ENCODE measurements around the gene GLIPR2. TPM values are rescaled to one million over a fixed set of nuclear protein-coding genes. Genes with fewer than 3 reads are reported as not detected.
"Not testable (repeated sequence)": the region's sequence is repeated elsewhere in the genome, so short reads cannot be mapped to it uniquely, and the experiment has no call there.

The GLIPR2 gene
- polyA plus RNA-seq, 1 donor = 39.3 TPM

DNA sequence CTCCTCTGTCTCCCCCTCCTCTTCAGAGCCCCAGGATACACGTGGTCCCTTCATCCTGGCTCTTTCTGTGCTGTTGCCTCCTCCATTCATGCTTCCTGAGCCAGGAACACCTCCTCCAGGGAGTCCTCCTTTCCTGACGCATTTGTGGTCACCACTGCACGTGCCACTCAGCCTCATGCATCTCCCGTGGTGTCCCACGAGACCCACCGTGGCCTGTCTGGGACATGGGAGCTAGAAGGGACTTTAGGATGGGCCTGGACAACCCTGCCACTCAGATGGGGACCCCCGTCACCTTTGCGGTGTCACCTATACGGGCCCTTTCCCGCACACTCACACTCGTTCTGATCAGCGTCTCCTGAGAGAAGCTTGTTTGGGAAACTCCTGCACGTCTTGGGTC lies 6.7 kb downstream of the GLIPR2 start:
- DNase-seq = no peak

DNA sequence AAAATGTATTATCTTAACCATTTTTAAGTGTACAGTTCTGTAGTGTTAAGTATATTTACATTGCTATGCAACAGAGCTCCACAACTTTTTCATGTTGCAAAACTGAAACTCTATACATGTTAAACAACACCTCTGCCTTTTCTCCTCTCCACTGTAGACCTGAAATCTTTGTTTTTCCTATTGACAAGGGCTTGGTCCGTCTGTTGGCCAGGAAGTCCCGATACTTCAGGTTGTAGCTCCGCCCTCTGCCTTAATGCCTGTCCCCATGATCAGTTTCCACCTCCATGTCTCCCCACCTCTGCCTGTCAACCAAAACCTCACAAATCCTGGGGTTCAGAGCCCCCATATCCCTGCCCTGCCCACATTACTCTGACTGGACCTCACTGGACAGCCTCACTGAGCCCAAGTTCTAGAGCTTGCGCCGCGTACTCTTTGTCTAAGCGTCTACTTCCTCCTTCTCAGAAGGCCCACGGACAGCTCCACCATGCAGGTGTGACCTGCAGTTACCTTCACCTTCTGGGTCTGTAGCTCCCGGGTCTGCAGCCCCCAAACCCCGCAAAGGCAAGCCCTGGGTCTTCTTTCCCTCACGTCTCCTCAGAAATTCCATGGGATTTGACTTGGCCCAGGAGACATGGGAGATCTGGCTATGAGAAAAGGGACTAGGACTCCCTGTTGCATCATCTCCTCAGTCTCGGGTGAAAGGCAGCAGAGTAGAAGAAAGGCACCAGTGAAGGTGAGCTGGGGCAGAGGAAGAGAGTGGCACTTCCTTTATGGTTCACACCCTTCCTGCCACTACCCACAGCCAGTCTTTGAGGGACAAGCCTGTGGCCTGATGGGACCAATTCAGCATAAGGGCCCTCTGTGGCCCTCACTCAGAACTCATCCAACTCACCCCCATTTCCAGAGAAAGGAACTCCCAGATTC lies 8.0 kb downstream of the GLIPR2 start:
- DNase-seq = no peak

GRCh38 chr9:36145970-36146369 lies 9.4 kb downstream of the GLIPR2 start:
- no peak for DNase-seq

- no peak for DNase-seq
These were observed 10.1 kb downstream of the GLIPR2 start for GRCh38 chr9:36146651-36147050.

- no peak for DNase-seq
These were observed 11.1 kb downstream of the GLIPR2 start for GRCh38 chr9:36147441-36148175.

- no peak for DNase-seq
These were observed 11.9 kb downstream of the GLIPR2 start for GRCh38 chr9:36148311-36149051.

- no peak for DNase-seq
These were observed 12.7 kb downstream of the GLIPR2 start for GRCh38 chr9:36149197-36149596.

DNA sequence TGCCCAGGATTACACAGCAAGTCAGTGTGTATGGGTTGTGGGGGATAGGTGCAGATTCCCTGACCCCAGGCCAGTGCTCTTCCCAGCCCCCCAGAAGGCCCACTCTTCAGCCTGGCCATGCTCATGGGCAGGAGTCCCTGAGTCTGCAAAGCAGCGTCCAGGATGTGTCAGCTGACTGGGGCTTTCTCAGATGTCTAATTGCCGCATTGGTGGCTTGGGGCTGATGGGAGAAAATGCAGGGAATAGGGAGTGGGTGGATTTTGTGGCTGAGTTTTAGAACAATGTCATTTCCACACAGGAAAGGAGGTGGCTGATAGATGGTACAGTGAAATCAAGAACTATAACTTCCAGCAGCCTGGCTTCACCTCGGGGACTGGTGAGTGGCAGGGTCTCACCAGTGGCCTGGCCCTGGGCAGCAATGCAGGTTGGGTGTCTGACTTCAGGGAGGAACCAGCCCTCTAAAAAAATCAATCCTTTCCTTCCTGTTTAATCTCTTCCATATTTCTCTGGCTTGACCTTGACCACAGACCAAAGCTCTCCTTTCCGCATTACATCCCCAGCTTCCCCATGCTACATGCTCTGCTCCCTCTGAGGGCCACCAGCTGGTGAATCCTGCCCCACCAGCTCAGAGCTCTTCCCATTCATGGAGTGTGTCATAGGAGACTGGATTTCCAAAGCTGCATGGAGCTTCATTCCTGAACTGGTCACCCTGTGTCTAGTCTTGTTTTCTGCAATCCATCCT lies 14.2 kb downstream of the GLIPR2 start:
- DNase-seq = no peak

DNA sequence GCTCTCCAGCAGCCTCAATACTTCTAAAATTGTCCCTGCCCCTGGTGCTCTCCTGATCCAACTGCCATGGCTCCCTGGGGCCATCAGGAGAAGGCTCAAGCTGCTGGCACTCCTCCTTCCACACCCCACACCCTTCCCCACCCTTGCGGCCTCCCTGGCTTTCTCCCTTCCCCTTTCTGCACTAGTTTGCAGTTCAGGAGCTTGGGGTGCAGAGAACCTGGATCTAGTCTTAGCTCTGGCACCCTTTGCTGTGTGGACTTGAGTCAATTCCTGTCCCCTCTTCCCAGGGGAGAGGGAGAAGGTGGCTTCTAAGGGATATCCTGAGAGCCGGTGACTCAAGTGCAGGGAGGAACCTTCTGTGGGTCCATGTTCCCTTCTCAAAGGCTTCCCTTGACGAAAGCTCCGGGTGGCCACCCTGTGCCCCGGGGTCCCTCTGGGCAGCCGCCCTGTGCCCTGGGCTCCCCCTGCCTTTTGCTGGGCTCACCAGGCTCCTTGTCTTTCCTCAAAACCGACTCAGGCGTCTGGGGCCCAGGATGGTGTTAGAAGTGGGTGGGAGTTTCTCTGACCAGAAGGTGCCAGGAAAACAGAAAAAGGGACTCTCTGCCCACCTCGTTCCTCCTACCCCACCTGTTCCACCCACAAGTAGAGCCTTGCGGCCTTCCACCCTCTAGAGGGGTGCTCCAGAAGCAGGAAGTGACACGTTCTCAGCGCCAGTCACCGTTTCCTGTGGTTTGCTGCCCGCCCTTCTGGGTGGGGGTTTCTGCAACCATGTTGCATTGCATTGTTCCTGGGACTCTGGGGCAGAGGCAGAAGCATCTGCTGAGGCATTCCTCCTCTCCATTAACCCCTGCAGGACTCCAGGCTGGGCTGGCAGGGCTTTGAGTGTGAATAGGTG lies 15.0 kb downstream of the GLIPR2 start:
- no peak for DNase-seq

- no peak for DNase-seq
These were observed 16.4 kb downstream of the GLIPR2 start for GRCh38 chr9:36152741-36153438.

DNA sequence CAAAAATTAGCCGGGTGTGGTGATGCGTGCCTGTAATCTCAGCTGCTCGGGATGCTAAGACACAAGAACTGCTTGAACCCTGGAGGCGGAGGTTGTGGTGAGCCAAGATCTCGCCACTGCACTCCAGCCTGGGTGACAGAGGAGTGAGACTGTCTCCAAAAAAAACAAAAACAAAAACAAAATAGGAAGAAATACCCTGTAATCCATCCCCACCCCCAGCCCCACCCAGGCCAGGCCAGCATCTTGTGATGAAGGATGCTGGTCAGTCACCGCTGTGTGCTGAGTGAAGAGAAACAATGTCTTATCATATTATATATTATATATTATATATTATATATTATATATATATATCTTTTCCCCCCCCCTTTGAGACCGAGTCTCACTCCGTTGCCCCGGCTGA lies 17.2 kb downstream of the GLIPR2 start:
- DNase-seq = no peak

- DNase-seq = peak; percentile 81
These were observed 17.9 kb downstream of the GLIPR2 start for GRCh38 chr9:36154331-36154952.

- no peak for DNase-seq
These were observed 19.6 kb downstream of the GLIPR2 start for GRCh38 chr9:36156116-36156515.

DNA sequence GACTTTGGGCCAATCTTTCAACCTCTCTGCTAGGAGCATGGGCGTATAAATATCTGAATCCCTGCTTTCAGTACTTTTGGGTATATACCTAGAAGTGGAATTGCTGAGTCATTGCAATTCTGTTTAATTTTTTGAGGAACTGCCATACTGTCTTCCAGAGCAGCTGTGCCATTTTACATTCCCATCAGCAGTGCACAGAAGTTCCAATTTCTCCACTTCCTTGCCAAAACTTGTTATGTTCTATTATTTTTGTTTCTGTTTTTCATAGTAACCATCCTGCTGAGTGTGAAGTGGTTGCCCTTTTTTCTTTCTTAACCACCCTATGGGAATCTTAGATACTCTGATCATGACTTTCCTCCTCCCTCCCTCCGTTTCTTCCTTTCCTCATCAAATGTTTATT lies 21.6 kb downstream of the GLIPR2 start:
- no peak for DNase-seq

DNA sequence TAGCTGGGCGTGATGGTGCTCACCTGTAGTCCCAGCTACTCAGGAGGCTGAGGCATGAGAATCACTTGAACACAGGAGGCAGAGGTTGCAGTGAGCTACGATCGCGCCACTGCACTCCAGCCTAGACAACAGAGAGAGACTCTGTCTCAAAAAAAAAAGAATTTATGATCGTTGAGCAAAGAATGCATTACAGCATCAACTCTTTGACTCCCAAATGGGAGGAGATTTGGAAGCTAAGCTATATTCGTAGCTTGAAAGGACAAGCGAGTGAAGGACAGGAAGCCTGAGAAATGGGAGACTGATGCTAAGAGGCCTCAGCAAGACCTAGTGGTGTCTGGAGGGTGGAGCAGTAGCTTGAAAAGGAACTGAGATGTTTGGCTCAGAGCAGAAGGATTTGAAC lies 22.4 kb downstream of the GLIPR2 start:
- DNase-seq = no peak

- DNase-seq = not testable (repeated sequence)
These were observed 23.0 kb downstream of the GLIPR2 start for GRCh38 chr9:36159509-36159908.

- not testable (repeated sequence) for DNase-seq
These were observed 23.6 kb downstream of the GLIPR2 start for GRCh38 chr9:36160126-36160525.

DNA sequence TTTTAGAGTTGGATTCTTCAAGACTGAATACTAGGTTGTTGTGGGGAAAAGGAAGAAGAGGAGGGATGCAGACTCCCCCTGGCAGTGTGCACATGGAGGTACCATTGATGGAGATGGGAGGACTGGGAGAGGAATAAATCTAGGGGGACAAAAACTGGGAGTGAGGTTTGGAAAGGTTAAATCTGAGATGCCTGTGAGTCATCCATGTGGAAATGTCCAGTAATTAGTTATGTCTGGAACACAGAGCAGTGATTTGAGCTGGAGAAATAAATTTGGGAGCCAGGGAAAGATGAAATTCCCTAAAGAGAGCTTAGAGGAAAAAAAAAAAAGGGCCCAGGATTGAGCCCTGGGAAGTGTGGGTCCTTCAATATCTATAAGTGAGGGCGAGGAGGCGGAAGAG lies 24.7 kb downstream of the GLIPR2 start:
- DNase-seq = no peak

DNA sequence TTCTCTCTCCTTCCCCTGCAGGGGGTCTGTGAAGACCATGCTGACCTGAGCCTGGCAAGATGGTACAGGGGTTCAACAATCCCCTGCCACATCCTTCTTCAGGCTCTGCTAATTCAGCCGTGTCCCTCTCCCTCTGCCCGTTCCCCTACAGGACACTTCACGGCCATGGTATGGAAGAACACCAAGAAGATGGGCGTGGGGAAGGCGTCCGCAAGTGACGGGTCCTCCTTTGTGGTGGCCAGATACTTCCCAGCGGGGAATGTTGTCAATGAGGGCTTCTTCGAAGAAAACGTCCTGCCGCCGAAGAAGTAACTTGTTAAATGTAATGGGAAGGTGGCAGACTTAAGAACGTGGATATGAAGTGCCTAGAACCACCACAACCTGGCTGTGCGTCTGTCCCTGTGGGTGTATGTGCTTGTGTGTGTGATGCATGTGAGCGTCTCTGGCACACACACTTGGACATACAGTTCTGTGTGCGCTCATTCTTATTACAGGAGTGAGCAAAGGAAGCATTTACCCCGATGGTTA lies 25.7 kb downstream of the GLIPR2 start:
- DNase-seq = no peak
